GM18870 (cell line): Measurements from ENCODE around the gene LCE1C.

ENCODE experiments used
- ATAC-seq: cut with Tn5 transposase; IDR thresholded peaks from one replicate; pipeline ENCODE4 v1.9.1; 2021; ENCODE audit warnings: moderate library complexity; ENCODE audit not compliant: unreplicated experiment

The LCE1C gene

GRCh38 chr1:152806576-152806975 is at the start of gene LCE1C:
Gene LCE1C, minus strand, starts transcription at chr1:152806651. Its CDS starts 1,173 bp downstream, at chr1:152805478.
- no peak for ATAC-seq

- no peak for ATAC-seq
These were observed 49.2 kb upstream of the LCE1C start for GRCh38 chr1:152855661-152856060.

GRCh38 chr1:152842556-152842955 is 36.1 kb upstream of the LCE1C start, which contains the start of gene LCE6A:
Gene LCE6A, plus strand, starts transcription at chr1:152842856. Its CDS starts 665 bp downstream, at chr1:152843521.
- ATAC-seq: no peak

DNA sequence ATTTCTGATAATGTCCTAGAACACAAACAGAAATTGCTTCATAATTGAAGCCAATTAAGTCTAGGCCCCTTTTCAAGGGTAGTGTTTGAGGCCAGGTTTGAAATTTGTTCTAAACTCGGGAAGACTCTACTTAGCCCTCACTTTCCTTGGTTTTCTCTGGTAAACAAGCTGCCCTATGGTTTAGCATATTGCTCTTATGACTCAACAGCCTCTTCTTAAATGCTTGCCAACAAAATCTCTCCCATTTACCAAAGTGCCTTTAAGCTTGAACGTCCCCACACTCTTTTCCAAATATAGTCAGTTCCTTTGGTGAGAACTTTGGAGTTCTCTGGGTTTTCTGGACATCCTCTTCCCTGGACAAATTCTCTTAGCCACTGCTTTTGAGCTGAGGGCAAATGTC is 30.4 kb upstream of the LCE1C start:
- ATAC-seq: no peak

DNA sequence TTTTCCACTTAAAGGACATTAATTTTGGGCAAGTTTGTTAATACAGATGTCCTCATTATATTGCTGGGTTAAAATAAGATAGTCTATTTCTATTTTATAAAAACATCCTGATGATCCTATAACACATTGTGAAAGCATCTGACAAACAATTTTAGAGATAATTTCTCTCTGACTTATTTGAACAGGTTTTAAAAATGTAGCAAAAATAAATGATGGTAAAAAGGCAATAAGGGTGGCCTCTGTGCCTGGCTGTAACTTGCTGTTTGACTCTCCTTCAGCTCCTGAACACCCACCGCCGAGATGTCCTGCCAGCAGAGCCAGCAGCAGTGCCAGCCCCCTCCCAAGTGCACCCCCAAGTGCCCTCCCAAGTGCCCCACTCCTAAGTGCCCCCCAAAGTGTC is 20.7 kb upstream of the LCE1C start, which contains the start of gene LCE1A:
Gene LCE1A (plus strand): TSS at position 301 of the 400 bp plus-strand sequence. CDS start 0 bp downstream, at position 301.
- no peak for ATAC-seq

- no peak for ATAC-seq
These were observed 18.5 kb upstream of the LCE1C start for GRCh38 chr1:152824964-152825363.

- no peak for ATAC-seq
These were observed 16.8 kb upstream of the LCE1C start for GRCh38 chr1:152823294-152823693.

DNA sequence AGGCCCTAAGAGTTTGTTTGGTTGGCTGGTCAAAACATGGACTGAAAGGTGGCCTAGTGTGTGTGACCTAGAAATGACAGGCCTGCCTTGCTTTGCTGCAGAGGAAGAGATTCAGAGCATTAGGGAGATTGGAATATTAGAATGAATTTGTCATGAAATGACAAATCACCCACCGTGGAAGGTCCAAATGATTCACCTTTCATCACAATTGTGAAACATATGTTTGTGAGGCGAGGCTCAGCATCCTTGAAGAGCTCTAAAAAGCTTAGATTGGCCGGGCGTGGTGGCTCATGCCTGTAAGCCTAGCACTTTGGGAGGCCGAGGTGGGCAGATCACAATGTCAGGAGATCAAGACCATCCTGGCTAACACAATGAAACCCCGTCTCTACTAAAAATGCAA is 10.9 kb upstream of the LCE1C start:
- no peak for ATAC-seq

- ATAC-seq: no peak
These were observed 5.2 kb upstream of the LCE1C start, which contains the start of gene LCE1B for GRCh38 chr1:152811671-152812070. Gene LCE1B, plus strand, starts transcription at chr1:152811971. Its CDS starts 476 bp downstream, at chr1:152812447.

GRCh38 chr1:152811050-152811449 is 4.6 kb upstream of the LCE1C start:
- no peak for ATAC-seq

- ATAC-seq: no peak
These were observed 5.1 kb downstream of the LCE1C start for GRCh38 chr1:152801333-152801732.

GRCh38 chr1:152796421-152796820 is 10.0 kb downstream of the LCE1C start, which contains the start of gene LCE1D:
Gene LCE1D, plus strand, starts transcription at chr1:152796721. Its CDS starts 1,074 bp downstream, at chr1:152797795.
- ATAC-seq: no peak

DNA sequence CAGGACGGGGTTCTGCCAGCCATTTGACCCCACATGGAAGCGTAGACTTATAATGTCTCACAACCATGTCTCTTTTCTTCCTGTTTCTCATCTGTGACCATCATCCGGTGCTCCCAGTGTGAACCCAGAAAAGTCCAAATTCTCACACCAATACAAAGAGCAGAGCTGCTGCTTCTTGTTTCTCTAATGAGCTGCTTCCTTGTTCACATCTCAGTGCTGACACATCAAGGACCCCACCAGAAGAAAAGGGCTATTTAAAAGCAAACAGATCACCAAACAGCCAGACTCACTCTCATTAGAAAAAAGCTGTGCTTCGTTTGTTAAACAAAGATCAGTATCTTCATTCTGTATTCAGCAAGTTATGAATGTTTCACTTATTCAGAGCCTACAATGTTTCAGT is 10.8 kb downstream of the LCE1C start:
- no peak for ATAC-seq

GRCh38 chr1:152786077-152786476 is 20.4 kb downstream of the LCE1C start, which contains the start of gene LCE1E:
Gene LCE1E, plus strand, starts transcription at chr1:152786257. Its CDS starts 1,043 bp downstream, at chr1:152787300.
- ATAC-seq: no peak

DNA sequence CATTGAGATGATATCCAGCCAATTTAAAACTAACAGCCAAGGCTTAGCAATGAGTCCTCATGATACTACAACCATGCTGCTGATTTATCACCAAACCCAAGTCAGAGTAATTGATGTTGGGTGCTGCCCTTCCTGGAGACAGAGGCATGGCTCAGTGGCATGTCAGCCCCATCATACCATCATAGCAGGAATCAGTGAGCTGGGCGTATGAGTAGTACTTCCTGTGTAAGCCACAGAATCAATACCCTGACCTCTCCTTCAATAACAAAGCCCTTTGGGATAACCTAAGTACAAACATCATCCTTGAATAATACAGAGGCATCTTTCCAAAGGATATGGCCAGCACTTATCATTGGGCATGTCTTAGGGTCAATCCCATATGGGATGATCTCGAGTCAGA is 23.4 kb downstream of the LCE1C start:
- ATAC-seq: no peak

- no peak for ATAC-seq
These were observed 28.8 kb downstream of the LCE1C start for GRCh38 chr1:152777510-152778137.

GRCh38 chr1:152776361-152776760 is 30.1 kb downstream of the LCE1C start:
- ATAC-seq: no peak

- no peak for ATAC-seq
These were observed 31.6 kb downstream of the LCE1C start, which contains the start of gene LCE1F for GRCh38 chr1:152774875-152775274. Gene LCE1F, plus strand, starts transcription at chr1:152775140. Its CDS starts 1,232 bp downstream, at chr1:152776372.

DNA sequence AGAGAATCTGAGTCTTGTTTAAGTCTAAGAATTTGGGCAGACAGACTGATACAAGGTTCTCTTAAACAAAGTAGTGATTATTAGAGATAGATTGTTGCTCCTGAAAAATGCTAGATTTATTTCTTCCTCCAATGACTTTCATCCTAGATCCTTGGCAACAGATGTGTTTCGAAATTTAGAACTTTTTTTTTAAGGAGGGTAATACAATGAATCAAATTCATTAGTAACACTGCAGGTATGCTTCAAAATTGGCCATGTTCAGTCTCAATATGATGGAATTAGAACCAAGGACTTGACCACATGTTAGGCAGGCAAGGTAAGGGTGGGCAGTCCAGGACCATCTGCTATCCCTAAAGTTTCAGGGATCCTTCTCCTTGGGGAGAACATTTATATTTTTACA is 36.0 kb downstream of the LCE1C start:
- ATAC-seq: no peak

DNA sequence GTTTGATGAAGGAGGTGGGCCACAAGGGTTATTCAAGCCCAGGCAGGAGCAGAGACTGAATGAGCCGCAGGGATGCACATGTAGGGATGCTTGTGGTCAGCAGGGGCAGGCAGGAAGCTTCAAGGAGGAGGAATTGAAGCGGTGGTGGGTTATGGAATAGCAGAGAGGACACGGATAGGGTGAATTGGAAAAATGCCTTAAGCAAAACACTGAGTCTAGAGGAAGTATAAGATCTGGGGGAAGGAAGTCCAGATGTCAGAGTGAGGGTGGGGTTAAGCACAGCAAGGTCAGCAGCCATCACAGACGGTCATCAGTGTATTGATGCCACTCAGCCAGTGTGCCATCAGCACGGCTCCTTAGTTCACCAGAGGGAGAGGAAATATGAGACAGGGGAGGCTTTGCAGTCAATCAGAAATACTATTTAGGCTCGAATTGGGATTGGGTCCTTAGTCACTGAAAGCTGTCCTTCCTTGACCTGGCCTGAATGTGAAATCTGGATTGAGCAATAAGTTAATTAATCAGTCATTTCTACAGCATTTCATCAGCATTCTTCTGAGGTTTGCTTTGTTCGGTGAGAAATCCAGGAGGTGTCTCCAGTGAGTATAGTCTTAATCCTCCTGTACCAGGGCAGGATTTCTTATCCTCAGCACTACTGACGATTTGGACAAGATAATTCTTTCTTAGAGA is 37.5 kb downstream of the LCE1C start:
- no peak for ATAC-seq

GRCh38 chr1:152761609-152762213 is 44.7 kb downstream of the LCE1C start:
- ATAC-seq: no peak
